ENCODE data around the gene TNFRSF8.

DNA sequence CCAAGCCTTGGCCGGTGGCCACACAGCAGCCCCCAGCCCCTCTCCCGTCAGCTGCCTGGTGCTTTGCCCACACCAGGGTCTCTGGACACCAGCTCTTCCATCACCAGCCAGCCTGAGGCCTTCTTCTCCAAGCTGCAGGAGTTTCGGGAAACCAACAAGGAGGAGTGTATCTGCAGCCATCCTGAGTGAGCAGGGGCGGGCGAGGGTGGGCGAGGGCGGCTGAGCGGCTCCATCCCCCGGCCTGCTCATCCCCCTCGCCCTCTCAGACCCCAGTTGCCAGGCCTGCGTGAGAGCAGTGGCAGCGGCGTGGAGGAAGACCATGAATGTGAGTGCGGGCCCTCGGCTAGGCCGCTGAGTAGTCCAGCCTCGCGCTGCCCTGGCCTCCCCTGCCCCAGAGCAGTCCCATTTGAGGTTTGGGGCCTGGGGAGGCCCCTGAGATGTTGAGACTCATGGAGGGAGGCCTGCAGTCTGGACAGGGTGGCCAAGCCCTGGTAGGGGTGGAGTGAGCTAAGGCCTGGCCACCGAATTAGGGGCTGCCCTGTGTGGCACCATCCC is 34.1 kb upstream of the TNFRSF8 start:
- no peak for TF ChIP-seq MAX (CRISPR knock-in tag; IDR thresholded peaks at IDR 0.05)
- TF ChIP-seq, protein P1, sequence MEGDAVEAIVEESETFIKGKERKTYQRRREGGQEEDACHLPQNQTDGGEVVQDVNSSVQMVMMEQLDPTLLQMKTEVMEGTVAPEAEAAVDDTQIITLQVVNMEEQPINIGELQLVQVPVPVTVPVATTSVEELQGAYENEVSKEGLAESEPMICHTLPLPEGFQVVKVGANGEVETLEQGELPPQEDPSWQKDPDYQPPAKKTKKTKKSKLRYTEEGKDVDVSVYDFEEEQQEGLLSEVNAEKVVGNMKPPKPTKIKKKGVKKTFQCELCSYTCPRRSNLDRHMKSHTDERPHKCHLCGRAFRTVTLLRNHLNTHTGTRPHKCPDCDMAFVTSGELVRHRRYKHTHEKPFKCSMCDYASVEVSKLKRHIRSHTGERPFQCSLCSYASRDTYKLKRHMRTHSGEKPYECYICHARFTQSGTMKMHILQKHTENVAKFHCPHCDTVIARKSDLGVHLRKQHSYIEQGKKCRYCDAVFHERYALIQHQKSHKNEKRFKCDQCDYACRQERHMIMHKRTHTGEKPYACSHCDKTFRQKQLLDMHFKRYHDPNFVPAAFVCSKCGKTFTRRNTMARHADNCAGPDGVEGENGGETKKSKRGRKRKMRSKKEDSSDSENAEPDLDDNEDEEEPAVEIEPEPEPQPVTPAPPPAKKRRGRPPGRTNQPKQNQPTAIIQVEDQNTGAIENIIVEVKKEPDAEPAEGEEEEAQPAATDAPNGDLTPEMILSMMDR (IDR thresholded peaks at IDR 0.05) = no peak
- TF ChIP-seq FOXJ3 (CRISPR knock-in tag; IDR thresholded peaks at IDR 0.05; ENCODE audit: borderline replicate concordance) = no peak
- TF ChIP-seq, protein P2, sequence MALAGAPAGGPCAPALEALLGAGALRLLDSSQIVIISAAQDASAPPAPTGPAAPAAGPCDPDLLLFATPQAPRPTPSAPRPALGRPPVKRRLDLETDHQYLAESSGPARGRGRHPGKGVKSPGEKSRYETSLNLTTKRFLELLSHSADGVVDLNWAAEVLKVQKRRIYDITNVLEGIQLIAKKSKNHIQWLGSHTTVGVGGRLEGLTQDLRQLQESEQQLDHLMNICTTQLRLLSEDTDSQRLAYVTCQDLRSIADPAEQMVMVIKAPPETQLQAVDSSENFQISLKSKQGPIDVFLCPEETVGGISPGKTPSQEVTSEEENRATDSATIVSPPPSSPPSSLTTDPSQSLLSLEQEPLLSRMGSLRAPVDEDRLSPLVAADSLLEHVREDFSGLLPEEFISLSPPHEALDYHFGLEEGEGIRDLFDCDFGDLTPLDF (CRISPR knock-in tag; IDR thresholded peaks at IDR 0.05) = no peak
- TF ChIP-seq ZNF416 (CRISPR knock-in tag; IDR thresholded peaks at IDR 0.05) = no peak
- TF ChIP-seq SMAD3 (CRISPR knock-in tag; IDR thresholded peaks at IDR 0.05; ENCODE audit: borderline replicate concordance) = no peak
- no peak for TF ChIP-seq ZNF121 (CRISPR knock-in tag; IDR thresholded peaks at IDR 0.05)
- no peak for TF ChIP-seq RORB (CRISPR knock-in tag; IDR thresholded peaks at IDR 0.05)
- no peak for TF ChIP-seq MXD4 (CRISPR knock-in tag; IDR thresholded peaks at IDR 0.05; ENCODE audit: borderline replicate concordance)
- TF ChIP-seq, protein P3, sequence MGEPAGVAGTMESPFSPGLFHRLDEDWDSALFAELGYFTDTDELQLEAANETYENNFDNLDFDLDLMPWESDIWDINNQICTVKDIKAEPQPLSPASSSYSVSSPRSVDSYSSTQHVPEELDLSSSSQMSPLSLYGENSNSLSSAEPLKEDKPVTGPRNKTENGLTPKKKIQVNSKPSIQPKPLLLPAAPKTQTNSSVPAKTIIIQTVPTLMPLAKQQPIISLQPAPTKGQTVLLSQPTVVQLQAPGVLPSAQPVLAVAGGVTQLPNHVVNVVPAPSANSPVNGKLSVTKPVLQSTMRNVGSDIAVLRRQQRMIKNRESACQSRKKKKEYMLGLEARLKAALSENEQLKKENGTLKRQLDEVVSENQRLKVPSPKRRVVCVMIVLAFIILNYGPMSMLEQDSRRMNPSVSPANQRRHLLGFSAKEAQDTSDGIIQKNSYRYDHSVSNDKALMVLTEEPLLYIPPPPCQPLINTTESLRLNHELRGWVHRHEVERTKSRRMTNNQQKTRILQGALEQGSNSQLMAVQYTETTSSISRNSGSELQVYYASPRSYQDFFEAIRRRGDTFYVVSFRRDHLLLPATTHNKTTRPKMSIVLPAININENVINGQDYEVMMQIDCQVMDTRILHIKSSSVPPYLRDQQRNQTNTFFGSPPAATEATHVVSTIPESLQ (CRISPR knock-in tag; IDR thresholded peaks at IDR 0.05) = no peak
